Measurements from ENCODE around the gene GALNT1. TPM values are rescaled to one million over a fixed set of nuclear protein-coding genes. Genes with fewer than 3 reads are reported as not detected.

GALNT1 gene
- total RNA-seq, 1 donor from 2014 or later: 47.8 TPM

DNA sequence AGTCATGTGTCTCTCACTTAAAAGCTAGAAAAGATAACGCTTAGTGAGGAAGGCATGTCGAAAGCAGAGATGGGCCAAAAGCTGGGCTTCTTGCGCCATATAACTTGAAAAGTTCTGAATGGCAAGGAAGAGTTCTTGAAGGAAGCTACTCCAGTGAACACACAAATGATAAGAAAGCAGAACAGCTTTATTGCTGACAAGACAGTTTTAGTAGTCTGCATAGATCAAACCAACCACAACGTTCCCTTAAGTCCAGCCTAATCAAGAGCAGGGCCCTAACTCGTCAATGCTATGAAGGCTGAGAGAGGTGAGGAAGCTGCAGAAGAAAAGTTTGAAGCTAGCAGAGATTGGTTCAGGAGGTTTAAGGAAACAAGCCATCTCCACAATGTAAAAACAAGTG lies 55.7 kb downstream of the GALNT1 start:
- intact Hi-C loops (cut with micrococcal nuclease): no loop called here
- H3K4me3 ChIP-seq: no peak overlapping the region
- TF ChIP-seq, protein P1, sequence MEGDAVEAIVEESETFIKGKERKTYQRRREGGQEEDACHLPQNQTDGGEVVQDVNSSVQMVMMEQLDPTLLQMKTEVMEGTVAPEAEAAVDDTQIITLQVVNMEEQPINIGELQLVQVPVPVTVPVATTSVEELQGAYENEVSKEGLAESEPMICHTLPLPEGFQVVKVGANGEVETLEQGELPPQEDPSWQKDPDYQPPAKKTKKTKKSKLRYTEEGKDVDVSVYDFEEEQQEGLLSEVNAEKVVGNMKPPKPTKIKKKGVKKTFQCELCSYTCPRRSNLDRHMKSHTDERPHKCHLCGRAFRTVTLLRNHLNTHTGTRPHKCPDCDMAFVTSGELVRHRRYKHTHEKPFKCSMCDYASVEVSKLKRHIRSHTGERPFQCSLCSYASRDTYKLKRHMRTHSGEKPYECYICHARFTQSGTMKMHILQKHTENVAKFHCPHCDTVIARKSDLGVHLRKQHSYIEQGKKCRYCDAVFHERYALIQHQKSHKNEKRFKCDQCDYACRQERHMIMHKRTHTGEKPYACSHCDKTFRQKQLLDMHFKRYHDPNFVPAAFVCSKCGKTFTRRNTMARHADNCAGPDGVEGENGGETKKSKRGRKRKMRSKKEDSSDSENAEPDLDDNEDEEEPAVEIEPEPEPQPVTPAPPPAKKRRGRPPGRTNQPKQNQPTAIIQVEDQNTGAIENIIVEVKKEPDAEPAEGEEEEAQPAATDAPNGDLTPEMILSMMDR (IDR thresholded peaks at IDR 0.05; ENCODE audit: borderline replicate concordance): no peak

DNA sequence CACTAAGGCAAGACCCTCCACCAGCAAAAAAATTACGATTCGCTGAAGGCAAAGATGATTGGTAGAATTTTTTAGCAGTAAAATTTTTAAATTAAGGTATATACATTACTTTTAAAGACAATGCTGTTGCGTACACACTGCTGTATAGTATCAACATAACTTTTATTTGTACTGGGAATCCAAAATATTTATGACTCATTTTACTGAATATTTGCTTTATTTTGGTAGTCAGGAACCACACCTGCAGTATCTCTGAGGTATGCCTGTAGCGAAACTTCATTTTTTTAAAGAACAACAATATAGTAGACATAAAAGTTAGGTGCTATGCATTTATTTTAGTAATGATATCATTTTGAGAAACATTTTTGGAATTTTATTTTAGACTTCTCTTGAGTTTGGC lies 57.8 kb downstream of the GALNT1 start:
- Histone ChIP-seq H3K4me1 (peaks cover 16% of the 10 kb centered on the region), H3K4me3 (no peak overlapping the region), H3K9me3 (replicated peaks) (peaks cover 11% of the 10 kb centered on the region), H3K27ac (replicated peaks) (no peak overlapping the region), H3K27me3 (ENCODE audit: low read depth) (no peaks in the 10 kb centered on the region), H3K36me3 (no peaks in the 10 kb centered on the region)
- intact Hi-C loops (cut with micrococcal nuclease): no loop called here
- TF ChIP-seq, protein P1 (IDR thresholded peaks at IDR 0.05; ENCODE audit: borderline replicate concordance): no peak
- no peak for DNase-seq

More for the DNA sequence above, 55.7 kb downstream of the GALNT1 start:
- Histone ChIP-seq H3K27ac (replicated peaks) (no peak overlapping the region), H3K27me3 (ENCODE audit: low read depth) (no peaks in the 10 kb centered on the region), H3K36me3 (no peaks in the 10 kb centered on the region), H3K9me3 (replicated peaks) (peaks cover 11% of the 10 kb centered on the region), H3K4me1 (peaks cover 25% of the 10 kb centered on the region)
- no peak for DNase-seq

DNA sequence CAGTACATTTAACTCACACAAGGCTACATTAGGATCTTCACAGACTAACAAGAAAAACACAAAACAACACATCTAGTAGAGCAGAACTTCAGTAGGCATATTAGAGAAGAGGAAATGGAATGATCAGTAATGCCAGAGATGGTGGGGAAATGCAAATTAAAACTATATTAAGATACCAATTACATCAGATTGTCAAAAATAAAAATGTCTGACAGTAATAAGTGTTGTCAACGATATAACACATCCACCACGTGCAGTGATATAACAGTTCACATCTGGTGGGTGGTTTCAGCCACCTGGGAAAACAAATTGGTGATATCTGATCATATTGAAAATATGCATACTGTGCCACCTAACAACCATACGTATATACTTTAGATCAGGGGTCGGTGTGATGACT lies 59.9 kb downstream of the GALNT1 start:
- H3K36me3 ChIP-seq: peaks cover 6% of the 10 kb centered on the region
- DNase-seq: no peak
- peaks cover 15% of the 10 kb centered on the region for H3K9me3 ChIP-seq (replicated peaks)
- no peaks in the 10 kb centered on the region for H3K27me3 ChIP-seq (ENCODE audit: low read depth)
- intact Hi-C loops (cut with micrococcal nuclease): no loop called here
- H3K4me3 ChIP-seq: no peak overlapping the region
- H3K27ac ChIP-seq (replicated peaks): no peak overlapping the region
- TF ChIP-seq, protein P1 (IDR thresholded peaks at IDR 0.05; ENCODE audit: borderline replicate concordance): no peak
- peaks cover 3% of the 10 kb centered on the region for H3K4me1 ChIP-seq

DNA sequence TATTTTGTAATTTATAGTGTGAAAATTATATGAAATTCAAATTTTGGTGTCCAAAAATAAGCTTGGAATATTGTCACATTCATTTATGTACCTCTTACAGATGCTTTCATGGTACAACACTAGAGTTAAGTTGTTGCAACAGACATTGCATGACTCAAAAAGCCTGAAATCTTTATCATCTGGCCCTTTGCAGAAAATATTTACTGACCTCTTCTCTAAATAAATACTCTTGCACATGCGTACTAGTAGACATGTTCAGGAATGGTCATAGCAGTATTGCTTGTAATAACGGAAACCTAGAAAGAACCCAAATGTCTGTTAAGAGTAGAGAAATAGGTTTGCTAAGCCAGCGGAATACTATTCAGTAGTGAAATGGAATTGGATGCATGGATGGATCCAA lies 60.4 kb downstream of the GALNT1 start:
- Histone ChIP-seq H3K27me3 (ENCODE audit: low read depth) (no peaks in the 10 kb centered on the region), H3K36me3 (peaks cover 6% of the 10 kb centered on the region), H3K4me1 (peaks cover 3% of the 10 kb centered on the region), H3K4me3 (no peak overlapping the region), H3K27ac (replicated peaks) (no peak overlapping the region), H3K9me3 (replicated peaks) (peaks cover 13% of the 10 kb centered on the region)
- no peak for DNase-seq
- intact Hi-C loops (cut with micrococcal nuclease): no loop called here
- TF ChIP-seq, protein P1 (IDR thresholded peaks at IDR 0.05; ENCODE audit: borderline replicate concordance): no peak

DNA sequence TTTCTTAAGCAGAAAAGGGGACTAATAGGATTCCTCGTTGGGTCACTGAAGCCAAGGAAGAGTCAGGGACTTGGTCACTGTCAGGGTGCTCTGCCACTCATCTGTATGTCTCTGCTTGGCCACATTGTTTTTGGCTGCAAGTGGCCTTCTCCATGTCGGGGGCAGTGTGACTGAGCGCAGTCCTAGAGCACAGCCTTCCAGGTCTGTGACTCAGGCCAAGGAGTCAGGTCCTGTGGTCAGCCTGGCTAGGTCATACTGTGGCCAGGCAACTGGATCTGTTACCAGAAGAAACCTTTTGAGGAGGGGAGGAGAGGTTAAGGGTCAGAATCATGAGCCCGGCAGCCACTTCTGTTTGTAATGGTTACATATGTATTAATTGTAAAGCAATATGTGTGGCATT lies 61.3 kb downstream of the GALNT1 start:
- no peaks in the 10 kb centered on the region for H3K27me3 ChIP-seq (ENCODE audit: low read depth)
- no peak overlapping the region for H3K27ac ChIP-seq (replicated peaks)
- TF ChIP-seq, protein P1 (IDR thresholded peaks at IDR 0.05; ENCODE audit: borderline replicate concordance): no peak
- intact Hi-C loops (cut with micrococcal nuclease): no loop called here
- H3K36me3 ChIP-seq: peaks cover 6% of the 10 kb centered on the region
- DNase-seq: no peak
- peaks cover 3% of the 10 kb centered on the region for H3K4me1 ChIP-seq
- no peak overlapping the region for H3K4me3 ChIP-seq
- peaks cover 10% of the 10 kb centered on the region for H3K9me3 ChIP-seq (replicated peaks)

DNA sequence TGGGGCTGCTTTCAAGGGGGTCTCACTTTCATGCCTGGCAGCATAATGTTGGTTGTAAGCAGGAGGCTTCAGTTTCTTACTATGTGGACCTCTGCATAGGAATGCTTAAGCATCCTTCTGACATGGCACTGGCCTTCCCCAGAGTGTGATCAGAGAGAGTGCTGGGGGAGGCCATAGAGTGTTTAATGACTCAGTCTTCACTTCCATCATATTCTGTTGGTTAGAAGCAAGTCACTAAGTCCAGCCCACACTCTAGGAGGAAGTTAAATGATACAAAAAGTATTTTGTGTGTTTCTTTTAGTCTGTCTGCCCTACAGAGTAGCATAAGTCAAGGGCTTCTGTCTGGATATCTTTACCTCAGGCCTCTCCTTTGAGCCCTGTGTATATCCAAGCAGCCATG lies 64.9 kb downstream of the GALNT1 start:
- H3K27ac ChIP-seq (replicated peaks): no peak overlapping the region
- H3K4me1 ChIP-seq: peaks cover 8% of the 10 kb centered on the region
- intact Hi-C loops (cut with micrococcal nuclease): no loop called here
- H3K4me3 ChIP-seq: no peak overlapping the region
- peaks cover 36% of the 10 kb centered on the region for H3K9me3 ChIP-seq (replicated peaks)
- peaks cover 6% of the 10 kb centered on the region for H3K36me3 ChIP-seq
- DNase-seq: no peak
- TF ChIP-seq, protein P1 (IDR thresholded peaks at IDR 0.05; ENCODE audit: borderline replicate concordance): no peak
- H3K27me3 ChIP-seq (ENCODE audit: low read depth): no peaks in the 10 kb centered on the region

Data from left ventricle myocardium inferior (tissue), 1 donor.